Pons (tissue), 1 donor: ENCODE measurements around the gene RPTOR.

ENCODE experiments used
- DNase-seq: peaks from one replicate; pipeline ENCODE4 v3.0.0-alpha.2; 2016; ENCODE audit warnings: low spot score

The RPTOR gene

DNA sequence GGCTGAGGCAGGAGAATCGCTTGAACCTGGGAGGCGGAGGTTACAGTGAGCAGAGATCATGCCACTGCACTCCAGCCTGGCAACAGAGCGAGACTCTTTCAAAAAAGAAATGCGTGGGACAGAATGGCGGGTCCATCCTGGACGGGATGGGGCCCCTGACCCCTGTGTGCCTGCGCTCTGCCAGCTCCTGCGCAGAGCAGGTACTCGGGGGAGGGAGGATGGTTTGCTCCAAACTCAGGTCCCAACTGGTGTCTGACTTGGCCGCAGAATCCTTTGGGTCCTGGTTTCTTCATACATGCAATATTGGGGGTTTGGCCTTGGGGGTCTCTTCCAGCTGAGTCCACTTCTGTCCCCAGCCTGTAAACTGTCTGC, 457.4 kb downstream of the RPTOR start:
- no peak for DNase-seq

DNA sequence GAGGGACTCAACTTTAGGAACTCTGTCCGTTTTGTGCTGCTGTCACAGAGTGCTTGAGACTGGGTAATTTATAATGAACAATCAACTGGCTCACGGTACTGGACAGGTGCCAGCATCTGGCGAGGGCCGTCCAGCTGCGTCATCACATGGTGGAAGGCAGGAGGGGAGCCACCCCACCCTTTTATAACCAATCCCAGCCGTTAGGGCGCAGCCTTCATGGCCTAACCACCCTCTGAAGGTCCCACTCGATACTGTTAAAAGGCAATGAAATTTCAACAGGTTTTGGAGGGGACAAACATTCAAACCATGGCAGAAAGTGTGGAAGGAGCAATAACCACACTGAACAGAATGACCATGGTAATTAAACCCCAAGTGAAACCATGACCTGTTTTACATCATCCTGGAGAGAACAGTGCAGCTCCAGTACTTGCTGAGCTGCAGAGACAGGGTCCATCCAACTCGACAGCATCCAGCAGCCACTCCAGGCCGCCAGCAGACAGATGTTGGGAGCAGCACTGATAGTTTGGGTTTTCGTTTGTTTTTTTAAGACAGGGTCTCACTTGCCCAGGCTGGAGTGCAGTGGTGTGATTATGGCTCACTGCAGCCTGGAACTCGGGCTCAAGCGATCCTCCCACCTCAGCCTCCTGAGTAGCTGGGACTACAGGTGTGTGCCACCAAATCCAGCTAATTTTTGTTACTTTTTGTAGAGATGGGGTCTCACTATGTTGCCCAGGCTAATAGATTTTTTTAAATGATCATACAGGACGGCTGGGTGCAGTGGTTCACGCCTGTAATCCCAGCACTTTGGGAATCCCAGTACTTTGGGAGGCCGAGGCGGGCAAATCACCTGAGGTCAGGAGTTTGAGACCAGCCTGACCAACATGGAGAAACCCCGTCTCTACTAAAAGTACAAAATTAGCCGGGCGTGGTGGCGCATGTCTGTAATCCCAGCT, 458.0 kb downstream of the RPTOR start:
- DNase-seq, result no peak

GRCh38 chr17:81003711-81004475, 459.3 kb downstream of the RPTOR start:
- DNase-seq, result no peak

DNA sequence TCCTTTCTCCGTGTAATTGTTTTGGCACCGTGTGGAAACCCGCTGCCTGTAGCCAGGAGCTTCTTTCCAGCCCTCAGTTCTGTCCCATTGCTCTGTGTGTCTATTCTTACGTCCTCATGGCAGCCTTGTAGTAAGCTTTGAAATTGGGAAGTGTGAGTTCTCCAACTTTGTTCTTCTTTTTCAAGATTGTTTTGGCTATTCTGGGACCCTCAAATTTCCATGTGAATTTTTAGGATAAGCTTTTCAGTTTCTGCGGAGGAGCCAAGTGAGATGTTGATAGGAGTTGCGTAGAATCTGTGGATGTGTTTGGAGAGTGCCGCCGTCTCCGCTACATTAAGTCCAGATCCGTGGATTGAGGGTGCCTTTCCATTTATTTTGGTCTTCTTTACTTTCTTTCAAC, 462.3 kb downstream of the RPTOR start:
- no peak for DNase-seq

DNA sequence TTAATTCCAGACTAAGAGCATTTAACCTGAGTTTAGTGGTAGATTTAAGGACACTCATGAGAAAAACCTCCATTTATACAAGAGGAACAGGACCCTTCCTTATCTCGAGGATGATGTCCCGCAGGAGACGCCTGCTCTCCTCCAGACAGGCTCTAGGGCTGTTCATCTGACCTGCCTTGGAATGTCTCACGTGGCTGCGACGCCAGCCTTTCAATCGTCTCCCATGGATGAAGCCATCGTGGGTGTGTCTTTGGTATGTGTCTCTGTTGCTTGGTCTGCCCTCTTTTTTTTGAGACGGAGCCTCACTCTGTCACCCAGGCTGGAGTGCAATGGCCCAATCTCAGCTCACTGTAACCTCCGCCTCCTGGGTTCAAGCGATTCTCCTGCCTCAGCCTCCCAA, 463.5 kb downstream of the RPTOR start:
- DNase-seq, result no peak

DNA sequence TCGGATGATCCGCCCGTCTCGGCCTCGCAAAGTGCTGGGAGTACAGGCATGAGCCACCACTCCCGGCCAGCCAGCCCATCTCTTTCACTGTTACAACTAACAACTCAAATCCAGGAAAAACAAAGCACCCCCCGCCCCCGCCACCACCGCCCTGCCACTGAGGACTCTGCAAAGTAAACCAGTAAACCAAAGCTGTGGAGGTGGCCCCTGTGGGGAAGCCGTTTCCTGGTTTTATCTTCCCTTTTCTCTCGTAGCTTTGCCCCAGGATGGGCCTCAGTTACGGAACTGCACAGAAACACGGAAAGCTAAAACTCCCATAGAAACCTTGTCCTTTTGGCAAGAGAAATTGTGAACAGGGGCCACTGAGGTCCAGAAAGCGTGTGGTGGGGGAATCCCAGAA, 464.5 kb downstream of the RPTOR start:
- DNase-seq, result no peak

DNA sequence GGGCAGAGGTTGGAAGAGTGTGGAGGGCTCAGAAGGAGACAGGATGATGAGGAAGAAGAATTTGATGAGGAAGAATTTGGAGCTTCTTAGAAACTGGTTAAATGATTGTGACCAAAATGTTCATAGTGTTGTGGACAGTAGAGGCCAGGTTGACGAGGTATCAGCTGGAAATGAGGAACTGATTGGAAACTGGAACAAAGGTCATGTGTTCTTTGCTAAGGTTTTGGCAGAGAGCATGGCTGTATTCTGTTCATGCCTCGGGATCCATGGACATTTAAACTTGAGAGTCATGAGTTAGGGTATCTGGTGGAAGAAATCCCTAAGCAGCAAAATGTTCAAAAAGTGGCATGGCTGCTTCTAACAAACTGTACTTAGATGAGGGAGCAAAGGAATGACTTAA, 466.3 kb downstream of the RPTOR start:
- no peak for DNase-seq

DNA sequence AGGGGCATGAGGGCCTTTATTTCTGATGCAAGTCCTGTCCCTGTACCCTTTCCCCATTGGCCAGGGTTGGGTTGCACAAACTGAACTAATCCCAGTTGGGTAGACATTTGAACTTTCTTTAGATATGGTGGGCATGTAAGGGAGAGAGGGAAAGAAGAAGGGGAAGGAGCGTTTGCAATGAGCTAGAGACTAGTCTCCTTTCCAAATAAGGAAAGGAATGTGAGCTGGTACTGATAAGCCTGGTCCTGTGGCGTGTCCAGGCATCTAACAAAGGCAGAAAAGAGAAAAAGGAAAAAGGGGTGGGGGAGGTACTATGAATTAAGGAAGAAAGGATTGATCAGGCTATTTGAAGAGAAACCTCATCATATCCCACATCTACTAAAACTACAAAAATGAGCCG, 467.3 kb downstream of the RPTOR start:
- DNase-seq, result no peak

- no peak for DNase-seq
Observed at GRCh38 chr17:81012574-81013447, 468.2 kb downstream of the RPTOR start.

GRCh38 chr17:81013642-81014041, 469.0 kb downstream of the RPTOR start:
- DNase-seq, result no peak

GRCh38 chr17:81015136-81015535, 470.5 kb downstream of the RPTOR start:
- DNase-seq, result no peak
